ENCODE data around the gene CD151.

CD151 gene

DNA sequence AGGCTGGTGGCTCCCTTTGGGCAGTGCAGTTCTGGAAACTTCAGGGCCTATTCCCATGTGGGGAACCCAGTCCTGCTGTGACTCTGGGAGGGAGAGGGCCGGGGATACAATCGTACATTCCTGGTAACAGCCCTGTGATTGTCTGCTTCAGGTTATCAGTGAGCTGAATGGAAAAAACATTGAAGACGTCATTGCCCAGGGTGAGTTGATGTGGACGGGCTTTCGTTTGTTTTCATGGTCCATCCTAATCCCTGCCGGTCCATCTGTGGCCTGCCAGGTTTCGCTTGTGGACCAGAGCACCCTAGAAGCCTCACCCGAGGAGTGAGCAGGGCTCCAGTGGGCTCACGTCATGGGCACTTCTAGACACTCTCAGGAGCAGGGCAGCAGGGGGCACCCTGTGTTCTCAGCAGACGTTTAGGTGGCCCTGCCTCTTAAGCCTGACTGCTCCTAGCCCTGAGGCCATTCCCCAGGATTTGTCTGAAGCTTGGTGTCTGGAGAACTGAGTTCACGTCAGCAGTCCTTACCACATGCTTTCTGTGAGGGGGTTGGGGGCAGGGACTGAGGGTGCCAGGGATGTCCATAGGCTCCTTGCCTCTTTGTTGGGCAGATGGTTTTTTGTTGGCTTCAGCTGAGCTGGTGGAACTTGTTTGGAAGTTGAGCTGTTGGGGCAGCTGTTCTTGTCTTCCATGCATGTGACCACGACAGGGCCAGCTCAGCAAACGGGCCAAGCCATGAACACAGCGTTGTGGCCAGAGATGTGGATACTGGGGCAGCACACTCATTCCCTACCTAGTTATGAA, 21.1 kb upstream of the CD151 start:
- H3K36me3 ChIP-seq = peaks cover 45% of the 10 kb centered on the region
- TF ChIP-seq, protein P1, sequence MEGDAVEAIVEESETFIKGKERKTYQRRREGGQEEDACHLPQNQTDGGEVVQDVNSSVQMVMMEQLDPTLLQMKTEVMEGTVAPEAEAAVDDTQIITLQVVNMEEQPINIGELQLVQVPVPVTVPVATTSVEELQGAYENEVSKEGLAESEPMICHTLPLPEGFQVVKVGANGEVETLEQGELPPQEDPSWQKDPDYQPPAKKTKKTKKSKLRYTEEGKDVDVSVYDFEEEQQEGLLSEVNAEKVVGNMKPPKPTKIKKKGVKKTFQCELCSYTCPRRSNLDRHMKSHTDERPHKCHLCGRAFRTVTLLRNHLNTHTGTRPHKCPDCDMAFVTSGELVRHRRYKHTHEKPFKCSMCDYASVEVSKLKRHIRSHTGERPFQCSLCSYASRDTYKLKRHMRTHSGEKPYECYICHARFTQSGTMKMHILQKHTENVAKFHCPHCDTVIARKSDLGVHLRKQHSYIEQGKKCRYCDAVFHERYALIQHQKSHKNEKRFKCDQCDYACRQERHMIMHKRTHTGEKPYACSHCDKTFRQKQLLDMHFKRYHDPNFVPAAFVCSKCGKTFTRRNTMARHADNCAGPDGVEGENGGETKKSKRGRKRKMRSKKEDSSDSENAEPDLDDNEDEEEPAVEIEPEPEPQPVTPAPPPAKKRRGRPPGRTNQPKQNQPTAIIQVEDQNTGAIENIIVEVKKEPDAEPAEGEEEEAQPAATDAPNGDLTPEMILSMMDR (IDR thresholded peaks at IDR 0.05; ENCODE audit: low read depth, low read length) = no peak
- H3K4me3 ChIP-seq (ENCODE audit: low read depth, low read length) = no peak overlapping the region
- no peak for DNase-seq
- H3K27ac ChIP-seq = peak overlapping the region; percentile 11
- no peaks in the 10 kb centered on the region for H3K9me3 ChIP-seq (ENCODE audit: severe bottlenecking)
- no peaks in the 10 kb centered on the region for H3K27me3 ChIP-seq (ENCODE audit: insufficient read depth, low read depth, severe bottlenecking)

DNA sequence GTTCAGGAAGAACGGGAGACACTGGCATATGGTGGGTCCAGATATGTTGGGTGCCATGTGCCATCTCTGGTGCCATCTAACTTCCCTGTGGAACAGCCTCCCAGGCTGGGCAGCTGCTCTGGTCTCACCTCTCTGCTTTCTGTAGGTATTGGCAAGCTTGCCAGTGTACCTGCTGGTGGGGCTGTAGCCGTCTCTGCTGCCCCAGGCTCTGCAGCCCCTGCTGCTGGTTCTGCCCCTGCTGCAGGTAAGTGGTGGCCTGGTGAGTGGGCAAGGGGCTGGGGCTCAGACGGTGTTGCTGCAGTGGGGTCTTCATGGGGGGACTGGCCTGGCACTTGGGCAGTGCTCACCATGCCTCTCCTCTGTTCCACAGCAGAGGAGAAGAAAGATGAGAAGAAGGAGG, 20.4 kb upstream of the CD151 start:
- Histone ChIP-seq H3K27ac (no peak overlapping the region), H3K36me3 (peaks cover 45% of the 10 kb centered on the region), H3K4me3 (ENCODE audit: low read depth, low read length) (no peak overlapping the region), H3K27me3 (ENCODE audit: insufficient read depth, low read depth, severe bottlenecking) (no peaks in the 10 kb centered on the region), H3K9me3 (ENCODE audit: severe bottlenecking) (no peaks in the 10 kb centered on the region)
- TF ChIP-seq, protein P1 (IDR thresholded peaks at IDR 0.05; ENCODE audit: low read depth, low read length) = no peak
- DNase-seq = no peak

DNA sequence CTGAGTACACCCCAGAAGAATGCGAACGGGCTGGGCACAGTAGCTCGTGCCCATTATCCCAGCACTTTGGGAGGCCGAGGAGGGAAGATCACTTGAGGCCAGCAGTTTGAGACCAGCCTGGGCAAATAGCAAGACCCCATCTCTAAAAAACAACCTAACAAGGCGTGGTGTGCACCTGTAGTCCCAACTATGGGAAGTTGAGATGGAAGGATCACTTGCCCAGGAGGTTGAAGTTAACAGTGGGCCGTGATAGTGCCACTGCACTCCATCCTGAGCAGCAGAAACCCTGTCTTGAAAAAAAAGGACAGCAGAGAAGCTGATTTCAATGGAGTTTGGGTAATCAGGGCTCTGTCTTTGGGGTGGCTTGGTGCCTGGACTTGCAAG, 19.7 kb upstream of the CD151 start:
- TF ChIP-seq, protein P1 (IDR thresholded peaks at IDR 0.05; ENCODE audit: low read depth, low read length) = no peak
- no peak overlapping the region for H3K27ac ChIP-seq

DNA sequence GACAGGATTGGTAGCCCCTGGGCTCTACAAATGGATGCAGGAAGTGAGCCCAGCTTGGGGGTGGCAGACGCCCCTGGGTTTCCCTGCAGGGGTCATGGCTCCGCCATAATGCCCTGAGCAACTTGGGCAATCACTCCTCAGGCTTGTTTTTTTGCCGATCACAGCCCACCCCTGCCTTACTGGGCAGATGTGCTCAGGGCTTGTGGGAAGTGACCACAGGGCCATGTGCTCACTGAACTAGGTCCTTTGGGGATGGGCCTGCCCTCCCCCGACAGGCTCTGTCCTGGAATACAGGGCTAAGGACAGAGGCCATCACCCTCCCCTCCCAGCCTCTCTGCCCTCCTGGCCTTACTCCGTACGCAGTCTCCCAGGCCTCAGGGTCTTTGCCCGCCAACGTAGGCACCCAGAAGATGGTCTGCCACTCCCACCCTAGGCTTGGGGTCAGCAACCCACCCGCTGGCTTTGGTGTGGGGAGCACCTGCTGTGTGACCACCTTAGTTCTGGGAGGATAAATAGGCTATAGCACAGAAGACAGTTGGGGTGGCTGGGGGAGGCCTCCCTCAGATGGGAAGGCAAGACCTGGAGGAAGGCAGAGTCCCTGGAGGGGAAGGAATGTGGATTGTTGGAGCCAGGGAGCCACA, 19.2 kb upstream of the CD151 start:
- H3K36me3 ChIP-seq = peaks cover 45% of the 10 kb centered on the region
- no peak overlapping the region for H3K27ac ChIP-seq
- no peaks in the 10 kb centered on the region for H3K27me3 ChIP-seq (ENCODE audit: insufficient read depth, low read depth, severe bottlenecking)
- H3K4me3 ChIP-seq (ENCODE audit: low read depth, low read length) = no peak overlapping the region
- no peak for DNase-seq
- TF ChIP-seq, protein P1 (IDR thresholded peaks at IDR 0.05; ENCODE audit: low read depth, low read length) = no peak
- no peaks in the 10 kb centered on the region for H3K9me3 ChIP-seq (ENCODE audit: severe bottlenecking)

More for the DNA sequence above, 19.7 kb upstream of the CD151 start:
- DNase-seq = no peak
- H3K4me3 ChIP-seq (ENCODE audit: low read depth, low read length) = no peak overlapping the region
- H3K9me3 ChIP-seq (ENCODE audit: severe bottlenecking) = no peaks in the 10 kb centered on the region
- H3K36me3 ChIP-seq = peaks cover 45% of the 10 kb centered on the region
- no peaks in the 10 kb centered on the region for H3K27me3 ChIP-seq (ENCODE audit: insufficient read depth, low read depth, severe bottlenecking)

DNA sequence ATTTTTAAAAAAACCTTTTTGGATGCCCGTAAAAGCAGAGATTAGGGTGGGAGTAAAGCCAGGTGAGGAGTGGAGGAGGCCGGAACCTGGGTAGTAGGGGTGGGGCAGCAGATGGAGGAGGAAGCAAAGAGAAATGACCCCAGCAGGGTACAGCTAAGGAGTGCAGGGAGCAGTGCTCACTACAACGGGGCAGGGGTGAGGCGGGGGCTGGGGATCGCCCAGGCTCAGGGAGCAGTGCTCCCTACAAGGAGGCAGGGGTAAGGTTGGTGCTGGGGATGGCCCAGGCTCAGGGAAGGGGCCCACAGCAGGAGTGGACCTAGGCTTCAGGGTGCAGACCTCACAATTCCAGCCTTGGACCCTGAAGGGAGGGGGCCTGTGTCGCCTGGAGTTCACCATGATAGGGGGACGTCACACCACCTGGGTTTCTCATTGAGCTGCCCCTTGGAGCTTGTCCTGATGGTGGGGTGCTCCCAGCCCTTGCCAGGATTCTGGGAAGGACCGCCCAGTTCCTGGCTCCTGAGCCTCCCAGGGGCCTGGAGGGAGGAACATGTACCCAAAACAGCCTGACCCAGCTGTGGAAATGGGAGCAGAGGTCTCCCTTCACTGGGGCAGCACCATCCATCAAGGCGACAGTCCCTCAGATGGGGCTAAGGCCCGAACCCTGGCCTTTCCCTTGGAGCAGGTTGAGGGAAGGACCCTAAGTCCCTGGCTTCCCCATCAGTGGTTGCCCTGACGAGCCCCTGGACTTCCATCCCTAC, 16.9 kb upstream of the CD151 start:
- Histone ChIP-seq H3K36me3 (peaks cover 39% of the 10 kb centered on the region), H3K4me3 (ENCODE audit: low read depth, low read length) (no peak overlapping the region), H3K27ac (no peak overlapping the region), H3K27me3 (ENCODE audit: insufficient read depth, low read depth, severe bottlenecking) (no peaks in the 10 kb centered on the region), H3K9me3 (ENCODE audit: severe bottlenecking) (no peaks in the 10 kb centered on the region)
- DNase-seq = no peak
- TF ChIP-seq, protein P1 (IDR thresholded peaks at IDR 0.05; ENCODE audit: low read depth, low read length) = no peak
